SU-DHL-6 (cell line): ENCODE results near the gene ACBD3.

ENCODE experiments used
- EZH2phosphoT487 ChIP-seq: fragments of 200-600 bp; sonication (generic), shearing (Covaris generic); conservative IDR thresholded peaks from 2 replicates; pipeline ENCODE4 v1.6.1; 2018; ENCODE audit warnings: mild to moderate bottlenecking, antibody characterized with exemption, low read length, moderate library complexity, mixed read lengths
- TF ChIP-seq, protein P1 (sequence below): fragments of 200-600 bp; sonication (generic); IDR thresholded peaks from one replicate; pipeline ENCODE4 v1.5.1; 2017; ENCODE audit warnings: antibody characterized with exemption, mild to moderate bottlenecking, low read length, moderate library complexity; ENCODE audit not compliant: insufficient read depth, poor library complexity, severe bottlenecking

DNA sequence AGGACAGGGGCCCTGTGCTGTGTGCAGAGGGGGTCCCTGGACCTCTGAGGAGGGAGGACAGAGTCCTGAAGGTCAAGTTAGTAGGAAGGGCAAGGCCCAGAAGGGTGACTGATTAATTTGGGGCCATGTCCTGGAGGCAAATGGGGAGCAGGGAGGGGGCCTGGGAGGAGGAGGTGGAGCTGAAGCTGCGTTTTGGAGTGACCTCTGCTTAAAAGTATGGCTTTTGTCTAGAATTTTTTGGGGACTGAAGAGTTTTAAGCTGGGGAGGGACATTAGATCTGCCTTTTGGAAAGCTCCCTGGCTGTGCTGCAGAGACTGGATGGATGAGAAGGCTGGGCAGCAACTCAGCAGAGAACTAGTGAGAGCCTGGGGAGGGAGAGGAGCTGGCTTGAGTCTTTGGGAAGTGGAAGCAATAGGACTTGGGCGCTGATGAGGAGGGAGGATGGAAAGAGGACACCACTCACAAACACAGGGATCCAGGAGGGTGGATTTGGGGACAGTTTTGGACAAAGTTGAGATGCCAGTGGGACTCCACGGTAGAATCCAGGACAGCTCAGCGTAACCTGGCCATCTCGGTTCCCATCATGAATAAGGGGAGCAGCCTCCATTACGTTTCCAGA is 52.9 kb downstream of the ACBD3 start:
- TF ChIP-seq, protein P1, sequence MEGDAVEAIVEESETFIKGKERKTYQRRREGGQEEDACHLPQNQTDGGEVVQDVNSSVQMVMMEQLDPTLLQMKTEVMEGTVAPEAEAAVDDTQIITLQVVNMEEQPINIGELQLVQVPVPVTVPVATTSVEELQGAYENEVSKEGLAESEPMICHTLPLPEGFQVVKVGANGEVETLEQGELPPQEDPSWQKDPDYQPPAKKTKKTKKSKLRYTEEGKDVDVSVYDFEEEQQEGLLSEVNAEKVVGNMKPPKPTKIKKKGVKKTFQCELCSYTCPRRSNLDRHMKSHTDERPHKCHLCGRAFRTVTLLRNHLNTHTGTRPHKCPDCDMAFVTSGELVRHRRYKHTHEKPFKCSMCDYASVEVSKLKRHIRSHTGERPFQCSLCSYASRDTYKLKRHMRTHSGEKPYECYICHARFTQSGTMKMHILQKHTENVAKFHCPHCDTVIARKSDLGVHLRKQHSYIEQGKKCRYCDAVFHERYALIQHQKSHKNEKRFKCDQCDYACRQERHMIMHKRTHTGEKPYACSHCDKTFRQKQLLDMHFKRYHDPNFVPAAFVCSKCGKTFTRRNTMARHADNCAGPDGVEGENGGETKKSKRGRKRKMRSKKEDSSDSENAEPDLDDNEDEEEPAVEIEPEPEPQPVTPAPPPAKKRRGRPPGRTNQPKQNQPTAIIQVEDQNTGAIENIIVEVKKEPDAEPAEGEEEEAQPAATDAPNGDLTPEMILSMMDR: no peak
- no peak for TF ChIP-seq EZH2phosphoT487
